ENCODE measurements around the gene DGKE.

DGKE gene

DNA sequence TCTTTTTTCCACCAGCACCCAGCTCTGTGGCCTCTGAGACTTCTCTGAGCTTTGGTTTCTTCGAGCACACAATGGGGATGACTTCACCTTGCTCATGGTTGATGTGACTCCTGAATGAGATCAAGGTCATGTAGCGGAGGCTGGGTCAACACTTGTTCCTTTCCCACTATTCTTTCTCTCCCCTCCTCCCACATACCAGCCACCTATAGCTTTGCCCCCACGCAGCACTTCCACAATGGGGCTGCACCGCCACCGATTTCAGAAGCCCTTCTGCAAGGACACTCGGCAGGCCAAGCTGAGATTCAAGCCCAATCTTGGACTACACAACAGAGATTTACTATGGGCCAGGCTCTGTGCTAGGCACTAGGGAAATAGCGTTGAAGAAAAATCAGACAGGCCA lies 65.5 kb downstream of the DGKE start:
- no peak for TF ChIP-seq CTCF (conservative IDR thresholded peaks at IDR 0.05; ENCODE audit: low read length)
- no peak overlapping the region for H3K4me3 ChIP-seq (ENCODE audit: low read length)
- DNase-seq (ENCODE audit: low read depth) = no peak

DNA sequence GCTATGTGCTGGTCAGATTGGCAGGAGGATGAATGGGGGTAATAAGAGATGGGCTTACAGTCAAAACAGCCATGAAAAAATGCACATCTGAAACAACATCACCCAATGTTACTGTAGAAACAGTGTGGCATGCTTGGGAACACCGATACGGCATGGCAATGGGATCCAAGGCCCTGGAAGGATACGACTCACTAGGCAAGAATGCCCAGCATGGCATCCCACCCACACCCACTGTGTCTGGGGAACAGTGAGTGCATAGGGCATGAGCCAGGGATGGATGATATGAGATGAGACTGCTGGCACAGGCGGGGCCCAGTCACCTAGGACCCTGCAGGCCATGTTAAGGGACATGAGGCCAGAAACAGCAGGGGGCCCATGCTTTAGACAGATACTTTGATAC lies 68.4 kb downstream of the DGKE start:
- no peak for TF ChIP-seq CTCF (conservative IDR thresholded peaks at IDR 0.05; ENCODE audit: low read length)
- H3K4me3 ChIP-seq (ENCODE audit: low read length) = no peak overlapping the region
- peak; percentile 77 for DNase-seq (ENCODE audit: low read depth)

GRCh38 chr17:56903560-56903959 lies 69.6 kb downstream of the DGKE start:
- H3K4me3 ChIP-seq (ENCODE audit: low read length) = no peak overlapping the region
- TF ChIP-seq CTCF (conservative IDR thresholded peaks at IDR 0.05; ENCODE audit: low read length) = no peak
- no peak for DNase-seq (ENCODE audit: low read depth)

DNA sequence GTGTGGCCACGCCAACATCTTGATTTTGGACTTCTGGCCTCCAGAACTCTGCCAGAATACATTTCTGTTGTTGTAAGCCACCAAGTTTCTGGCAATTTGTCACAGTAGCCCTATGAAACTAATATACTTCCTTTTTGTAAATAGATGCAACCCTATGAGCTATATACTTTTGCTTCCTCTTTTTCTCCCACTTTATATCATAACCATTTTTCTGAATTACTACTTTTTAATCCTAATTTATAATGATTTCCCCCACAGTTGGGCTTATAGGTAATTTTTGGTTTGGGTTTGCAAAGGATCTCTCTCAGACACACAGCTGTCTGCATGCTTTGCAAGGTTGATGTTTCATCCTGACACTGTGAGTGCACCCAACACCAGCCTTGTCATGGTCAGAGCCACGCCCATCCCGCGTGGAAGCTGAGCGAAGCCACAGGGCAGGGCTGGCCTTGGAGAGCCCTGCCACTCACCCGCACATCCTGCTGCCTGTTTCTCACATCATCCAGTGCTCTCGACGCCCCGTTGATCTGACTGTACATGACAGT lies 74.1 kb downstream of the DGKE start:
- no peak overlapping the region for H3K4me3 ChIP-seq (ENCODE audit: low read length)

GRCh38 chr17:56909742-56910508 lies 76.0 kb downstream of the DGKE start:
- H3K4me3 ChIP-seq (ENCODE audit: low read length) = no peak overlapping the region
- no peak for TF ChIP-seq CTCF (conservative IDR thresholded peaks at IDR 0.05; ENCODE audit: low read length)
- DNase-seq (ENCODE audit: low read depth) = no peak

More for the DNA sequence above, 74.1 kb downstream of the DGKE start:
- no peak for TF ChIP-seq CTCF (conservative IDR thresholded peaks at IDR 0.05; ENCODE audit: low read length)
- DNase-seq (ENCODE audit: low read depth) = no peak

DNA sequence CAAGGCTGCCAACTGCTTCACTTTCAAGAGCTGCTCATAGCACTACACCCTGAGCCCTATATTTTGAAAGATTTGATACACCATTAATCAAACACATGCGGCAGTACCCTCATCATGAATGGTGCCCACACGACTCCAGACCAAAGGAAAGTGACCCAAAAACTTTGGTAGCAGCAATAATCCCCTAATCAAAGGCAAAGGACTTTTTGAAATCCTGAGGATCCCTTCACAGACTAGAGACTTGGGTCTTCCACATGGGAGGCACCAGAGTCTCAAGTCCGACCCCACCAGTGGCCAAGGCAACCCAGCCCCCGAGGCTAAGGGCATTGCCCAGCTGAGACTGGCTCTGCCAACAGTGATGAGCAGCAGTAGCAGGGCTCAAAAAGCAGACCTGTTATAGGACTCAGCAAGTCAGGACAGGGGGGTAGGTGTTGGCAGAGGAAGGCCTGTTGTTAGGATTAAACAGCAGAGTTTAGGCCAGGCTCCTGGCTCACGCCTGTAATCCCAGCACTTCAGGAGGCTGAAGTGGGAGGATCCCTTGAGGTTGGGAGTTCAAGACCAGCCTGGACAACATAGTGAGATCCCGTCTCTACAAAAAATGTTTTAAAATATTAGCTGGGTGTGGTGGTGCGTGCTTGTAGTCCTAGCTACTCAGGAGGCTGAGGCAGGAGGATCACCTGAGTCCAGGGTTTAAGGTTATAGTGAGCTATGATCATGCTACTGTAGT lies 76.7 kb downstream of the DGKE start:
- H3K4me3 ChIP-seq (ENCODE audit: low read length) = no peak overlapping the region; the same call in 1 of the 2 replicates
- no peak for TF ChIP-seq CTCF (conservative IDR thresholded peaks at IDR 0.05; ENCODE audit: low read length)
- no peak for DNase-seq (ENCODE audit: low read depth)
